Prostate gland (tissue), 2 donors: ENCODE data around the gene ZSCAN16.

Source experiments
- CTCF ChIP-seq, 4 experiments: fragments of 200-600 bp in 2 of 4; fragments of 450-650 bp in 2 of 4; sonication (generic) in 2 of 4; IDR thresholded peaks; 1 replicate in 3 of 4; 2 replicates in 1 of 4; pipeline ENCODE4 v1.5.1; 2016 to 2019; ENCODE audit warnings: antibody characterized with exemption in 4 of 4, mild to moderate bottlenecking in 2 of 4, moderate library complexity in 2 of 4
- POLR2A ChIP-seq: fragments of 450-650 bp; IDR thresholded peaks from one replicate; pipeline ENCODE4 v1.6.1; 2016; ENCODE audit warnings: antibody characterized with exemption, mild to moderate bottlenecking
- POLR2AphosphoS5 ChIP-seq: sonication (generic); formaldehyde crosslinking; IDR thresholded peaks from one replicate; pipeline ENCODE4 v1.6.1; 2017; ENCODE audit warnings: antibody characterized with exemption

- TF ChIP-seq CTCF (IDR thresholded peaks at IDR 0.05) (no peak), POLR2A (no peak), POLR2AphosphoS5 (no peak)
These were observed 10.3 kb downstream of the ZSCAN16 start for GRCh38 chr6:28134716-28135115.
